Loucy (cell line): Measurements from ENCODE around the gene ERVW-1.
"Not testable (repeated sequence)": the region's sequence is repeated elsewhere in the genome, so short reads cannot be mapped to it uniquely, and the experiment has no call there.

Source experiments
- CTCF ChIP-seq: fragments of 200-600 bp; sonication (generic); conservative IDR thresholded peaks from 2 replicates; pipeline ENCODE4 v1.5.1; 2014; ENCODE audit warnings: mild to moderate bottlenecking, antibody characterized with exemption, low read length
- EZH2phosphoT487 ChIP-seq: fragments of 200-600 bp; IDR thresholded peaks from 2 replicates; pipeline ENCODE4 v1.6.1; 2018; ENCODE audit warnings: antibody characterized with exemption, mild to moderate bottlenecking, moderate library complexity, borderline replicate concordance

- not testable (repeated sequence) for TF ChIP-seq EZH2phosphoT487, CTCF
Observed at GRCh38 chr7:92477681-92478080, at the start of gene ERVW-1.
